ENCODE results near the gene KCNK18.

KCNK18 gene

DNA sequence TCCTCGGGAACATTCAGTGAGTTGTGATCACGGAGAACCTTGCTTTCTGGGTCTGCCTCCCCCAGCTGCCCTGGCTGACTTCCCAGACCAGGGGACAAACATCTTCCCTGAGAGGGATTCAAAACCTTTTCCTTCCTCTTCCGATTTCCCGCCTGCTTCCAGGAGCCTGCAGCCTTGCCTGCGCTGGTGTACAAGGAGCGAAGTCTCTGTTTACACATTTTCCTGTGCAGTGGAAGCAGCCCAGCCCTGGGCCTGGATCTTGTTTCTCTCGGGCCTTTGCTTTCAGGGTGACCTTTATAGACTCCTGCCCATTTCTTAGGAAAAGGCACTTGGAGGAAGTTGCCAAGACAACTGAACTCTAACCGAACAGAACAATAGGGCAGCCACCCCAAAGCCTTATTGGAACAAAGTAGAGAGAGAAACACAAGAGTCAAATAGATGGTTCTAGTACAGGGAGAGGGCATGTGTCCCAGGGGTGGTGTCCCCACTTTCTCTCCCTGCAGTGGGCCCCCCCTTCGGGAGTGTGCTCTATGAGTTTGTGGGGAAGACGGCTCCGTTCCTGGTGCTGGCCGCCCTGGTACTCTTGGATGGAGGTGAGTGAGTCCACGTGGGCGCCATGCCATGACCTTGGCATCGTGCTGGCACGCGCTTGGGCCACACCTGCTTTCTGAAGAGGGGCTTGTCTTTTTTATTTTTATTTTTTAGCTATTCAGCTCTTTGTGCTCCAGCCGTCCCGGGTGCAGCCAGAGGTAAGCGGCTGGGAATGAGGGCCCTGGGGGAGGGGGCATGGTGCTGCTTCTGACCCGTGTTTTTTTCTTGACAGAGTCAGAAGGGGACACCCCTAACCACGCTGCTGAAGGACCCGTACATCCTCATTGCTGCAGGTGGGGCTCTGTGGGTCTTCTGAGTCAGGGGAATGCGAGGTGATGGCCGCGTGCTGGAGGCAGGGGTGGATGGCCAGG, 57.8 kb downstream of the KCNK18 start:
- no peaks in the 10 kb centered on the region for H3K9me3 ChIP-seq (ENCODE audit: control insufficient read depth, low read length)

DNA sequence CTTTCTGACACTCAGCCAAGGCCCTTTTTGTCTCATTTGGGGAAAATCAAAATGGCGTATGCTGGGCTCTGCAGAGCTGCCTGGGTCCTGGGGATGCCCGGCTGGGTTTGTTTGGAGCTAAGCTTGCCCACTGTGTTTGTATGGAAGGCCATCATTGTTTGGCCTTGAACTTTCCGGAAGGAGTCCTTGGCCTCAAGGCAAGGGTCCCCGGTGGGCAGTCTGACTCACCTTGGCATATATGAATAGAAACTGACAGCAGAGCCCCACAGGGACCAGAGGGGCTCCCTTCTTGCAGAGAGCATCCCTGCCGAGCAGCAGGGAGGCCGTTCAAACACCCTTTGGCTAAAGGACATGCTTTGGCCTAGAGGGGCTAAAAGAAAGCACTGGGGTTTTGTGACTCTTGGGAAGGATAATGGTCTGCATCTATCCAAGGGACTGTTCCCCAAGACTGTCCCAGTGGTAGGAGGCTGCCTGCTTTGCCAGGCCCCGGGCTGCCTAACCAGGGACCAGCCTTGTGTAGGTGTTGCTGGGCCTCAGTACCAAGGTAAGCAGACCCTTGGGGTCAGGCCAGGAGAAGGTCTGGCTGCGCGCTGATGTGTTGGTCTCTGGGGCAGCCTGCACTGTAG, 58.7 kb downstream of the KCNK18 start:
- Histone ChIP-seq H3K4me1 (ENCODE audit: control insufficient read depth, insufficient read depth, low read length, poor library complexity, severe bottlenecking) (no peaks in the 10 kb centered on the region), H3K9me3 (ENCODE audit: control insufficient read depth, low read length) (no peaks in the 10 kb centered on the region), H3K4me3 (ENCODE audit: extremely low read depth, insufficient read depth, low read length, poor library complexity, severe bottlenecking) (no peak overlapping the region), H3K27ac (ENCODE audit: low read depth, low read length, severe bottlenecking) (no peak overlapping the region), H3K36me3 (ENCODE audit: control insufficient read depth, insufficient read depth, low read length) (no peaks in the 10 kb centered on the region)
- 92% methylated on average over 7 to 8 of the region's 9 CpGs for WGBS, 2 experiments (ENCODE audit: insufficient coverage in 2 of 2)

More for the DNA sequence above, 57.8 kb downstream of the KCNK18 start:
- no peak overlapping the region for H3K4me3 ChIP-seq (ENCODE audit: extremely low read depth, insufficient read depth, low read length, poor library complexity, severe bottlenecking)
- WGBS, 2 experiments (ENCODE audit: insufficient coverage in 2 of 2) = 92 to 95% methylated on average over 16 to 21 of the region's 26 CpGs
- no peaks in the 10 kb centered on the region for H3K36me3 ChIP-seq (ENCODE audit: control insufficient read depth, insufficient read depth, low read length)
- H3K4me1 ChIP-seq (ENCODE audit: control insufficient read depth, insufficient read depth, low read length, poor library complexity, severe bottlenecking) = no peaks in the 10 kb centered on the region
- no peak overlapping the region for H3K27ac ChIP-seq (ENCODE audit: low read depth, low read length, severe bottlenecking)

DNA sequence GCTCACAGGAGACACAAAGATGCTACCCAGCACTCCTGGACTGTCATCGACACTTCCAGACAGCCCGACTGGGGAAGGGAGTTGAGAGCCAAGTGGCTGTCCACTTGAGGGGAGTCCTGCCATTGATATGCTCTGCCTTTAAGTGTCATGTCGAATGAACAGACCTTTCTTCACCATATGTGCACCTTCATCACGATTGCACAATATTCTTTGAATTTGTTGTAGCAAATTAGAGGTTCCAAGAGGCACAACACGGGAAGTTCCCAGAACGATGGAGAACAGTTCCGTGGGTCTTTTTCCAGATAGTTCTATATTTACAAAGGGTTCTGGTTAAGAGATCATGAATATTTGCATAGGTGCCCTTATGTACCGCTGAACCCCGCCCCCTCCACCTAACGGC, 59.6 kb downstream of the KCNK18 start:
- Histone ChIP-seq H3K4me1 (ENCODE audit: control insufficient read depth, insufficient read depth, low read length, poor library complexity, severe bottlenecking) (no peaks in the 10 kb centered on the region), H3K27ac (ENCODE audit: low read depth, low read length, severe bottlenecking) (no peak overlapping the region), H3K4me3 (ENCODE audit: extremely low read depth, insufficient read depth, low read length, poor library complexity, severe bottlenecking) (no peak overlapping the region), H3K36me3 (ENCODE audit: control insufficient read depth, insufficient read depth, low read length) (no peaks in the 10 kb centered on the region), H3K9me3 (ENCODE audit: control insufficient read depth, low read length) (no peaks in the 10 kb centered on the region)
- WGBS, 2 experiments (ENCODE audit: insufficient coverage in 2 of 2) = 83 to 97% methylated on average over 6 to 9 of the region's 10 CpGs

DNA sequence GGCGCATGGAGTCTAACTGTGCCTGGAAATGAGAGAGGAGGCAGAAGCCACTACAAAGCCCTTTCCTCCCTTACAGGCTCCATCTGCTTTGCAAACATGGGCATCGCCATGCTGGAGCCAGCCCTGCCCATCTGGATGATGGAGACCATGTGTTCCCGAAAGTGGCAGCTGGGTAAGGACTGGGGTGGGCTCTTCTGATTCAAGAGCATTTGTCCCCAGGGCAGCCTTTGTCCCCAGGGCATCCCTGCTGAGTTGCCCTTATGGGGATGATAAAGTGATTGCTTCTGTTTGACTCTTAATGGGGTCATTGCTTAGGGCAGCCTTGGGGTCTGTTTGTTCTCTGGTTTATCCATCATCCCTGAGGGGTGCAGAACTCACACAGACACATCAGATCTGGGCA, 60.4 kb downstream of the KCNK18 start:
- Histone ChIP-seq H3K4me3 (ENCODE audit: extremely low read depth, insufficient read depth, low read length, poor library complexity, severe bottlenecking) (no peak overlapping the region), H3K27ac (ENCODE audit: low read depth, low read length, severe bottlenecking) (no peak overlapping the region)

DNA sequence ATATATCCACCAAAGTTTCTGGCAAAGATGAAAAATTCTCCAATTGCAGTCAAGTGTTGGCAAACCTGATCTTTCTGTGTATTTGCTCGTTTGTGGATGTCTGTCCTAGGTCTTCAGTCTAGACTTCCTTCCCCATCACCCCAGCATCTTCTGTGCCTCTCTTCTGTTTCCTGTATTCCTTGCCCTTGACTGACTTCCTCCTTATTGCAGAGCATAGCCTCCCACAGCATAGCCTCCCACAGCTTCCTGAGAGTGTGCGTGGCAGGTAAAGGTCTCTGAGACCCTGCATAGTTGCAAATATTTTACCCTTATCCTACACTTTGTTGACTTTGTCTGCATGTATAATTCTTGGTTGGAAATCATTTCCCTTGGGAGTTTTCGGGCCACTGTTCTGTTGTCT, 62.0 kb downstream of the KCNK18 start:
- 90 to 92% methylated on average over 2 of the region's 3 CpGs for WGBS, 2 experiments (ENCODE audit: insufficient coverage in 2 of 2)
- Histone ChIP-seq H3K36me3 (ENCODE audit: control insufficient read depth, insufficient read depth, low read length) (no peaks in the 10 kb centered on the region), H3K9me3 (ENCODE audit: control insufficient read depth, low read length) (no peaks in the 10 kb centered on the region), H3K4me1 (ENCODE audit: control insufficient read depth, insufficient read depth, low read length, poor library complexity, severe bottlenecking) (no peaks in the 10 kb centered on the region), H3K27ac (ENCODE audit: low read depth, low read length, severe bottlenecking) (no peak overlapping the region), H3K4me3 (ENCODE audit: extremely low read depth, insufficient read depth, low read length, poor library complexity, severe bottlenecking) (no peak overlapping the region)

More for the DNA sequence above, 60.4 kb downstream of the KCNK18 start:
- Histone ChIP-seq H3K9me3 (ENCODE audit: control insufficient read depth, low read length) (no peaks in the 10 kb centered on the region), H3K4me1 (ENCODE audit: control insufficient read depth, insufficient read depth, low read length, poor library complexity, severe bottlenecking) (no peaks in the 10 kb centered on the region), H3K36me3 (ENCODE audit: control insufficient read depth, insufficient read depth, low read length) (no peaks in the 10 kb centered on the region)
- 69 to 88% methylated on average over 2 of the region's 3 CpGs for WGBS, 2 experiments (ENCODE audit: insufficient coverage in 2 of 2)

All from mesodermal cell (in vitro differentiated cells).